Fibroblast of skin of back (primary cell): ENCODE data around the gene AANAT.
A peak's percentile ranks its signal among the peaks of the same experiment; 100 is the strongest.
"Not testable (repeated sequence)": the region's sequence is repeated elsewhere in the genome, so short reads cannot be mapped to it uniquely, and the experiment has no call there.

ENCODE experiments used
- DNase-seq: peaks from one replicate; pipeline ENCODE4 v3.0.0-alpha.2; 2013

AANAT gene

DNA sequence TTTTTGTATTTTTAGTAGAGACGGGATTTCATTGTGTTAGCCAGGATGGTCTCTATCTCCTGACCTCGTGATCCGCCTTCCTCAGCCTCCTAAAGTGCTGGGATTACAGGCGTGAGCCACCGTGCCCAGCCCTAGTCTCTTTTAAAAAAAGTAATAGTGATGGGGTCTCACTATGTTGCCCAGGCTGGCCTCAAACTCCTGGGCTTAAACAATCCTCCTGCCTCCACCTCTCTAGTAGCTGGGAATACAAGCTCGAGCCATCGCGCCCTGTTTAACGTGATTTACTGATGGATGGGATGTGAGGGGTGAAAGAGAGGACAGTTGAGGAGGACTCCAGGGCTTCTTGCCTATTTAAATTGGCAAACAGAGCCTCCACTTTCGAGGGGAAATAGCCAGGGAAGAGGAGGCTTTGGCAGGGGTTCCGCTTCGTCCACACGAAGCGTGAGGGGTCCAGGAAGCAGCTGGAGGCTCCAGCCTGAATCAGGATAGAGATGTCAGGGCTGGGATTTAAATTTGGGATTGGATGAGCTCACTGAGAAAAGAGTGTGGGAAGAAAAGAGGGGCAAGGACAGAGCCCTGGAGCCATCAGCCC lies 41.2 kb downstream of the AANAT start:
- DNase-seq, result not testable (repeated sequence)

DNA sequence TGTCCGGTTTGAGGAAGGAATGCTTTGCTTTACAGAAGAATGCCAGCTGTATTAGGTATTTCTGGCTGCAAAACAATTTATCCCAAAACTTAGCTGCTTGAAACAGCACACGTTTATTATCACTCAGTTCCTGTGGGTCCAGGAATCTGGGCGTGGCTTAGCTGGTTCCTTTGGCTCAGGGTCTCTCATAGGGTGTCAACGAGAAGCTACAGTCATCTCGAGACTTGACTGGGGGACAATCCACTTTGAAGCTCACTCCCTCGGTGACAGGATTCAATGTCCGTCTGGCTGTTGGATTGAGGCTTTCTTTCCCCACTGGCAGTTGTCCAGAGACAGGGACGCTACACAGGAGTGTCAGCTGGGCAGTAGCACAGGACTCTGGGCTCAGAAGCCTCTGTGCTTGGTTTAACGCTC lies 43.4 kb downstream of the AANAT start:
- no peak for DNase-seq

DNA sequence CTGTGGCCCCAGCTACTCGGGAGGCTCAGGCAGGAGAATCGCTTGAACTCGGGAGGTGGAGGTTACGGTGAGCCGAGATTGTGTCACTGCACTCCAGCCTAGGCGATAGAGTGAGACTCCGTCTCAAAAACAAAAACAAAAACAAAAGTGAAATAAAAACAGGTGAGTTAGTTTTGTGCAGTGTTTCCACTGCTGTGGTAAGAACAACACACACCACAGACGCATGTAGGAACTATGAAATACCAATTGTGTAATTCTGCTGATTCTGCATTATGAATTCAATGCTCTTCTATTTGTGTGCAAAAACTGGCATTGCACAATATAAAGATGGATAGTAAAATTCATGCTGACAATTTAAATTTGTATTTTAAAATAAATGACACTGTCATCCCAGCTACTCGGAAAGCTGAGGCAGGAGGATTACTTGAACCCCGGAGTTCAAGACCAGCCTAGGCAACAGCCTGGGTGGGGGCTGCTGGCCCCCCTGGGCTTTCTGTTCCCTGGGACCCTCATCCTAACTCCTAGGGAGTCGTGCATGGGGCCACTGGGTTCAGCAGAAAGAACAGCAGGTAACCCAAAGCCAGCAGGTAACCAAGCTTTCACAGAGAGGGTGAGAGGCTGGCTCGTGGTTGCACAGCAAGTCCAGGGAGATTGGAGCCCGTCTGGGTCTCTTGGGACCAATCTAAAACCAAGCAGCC lies 44.4 kb downstream of the AANAT start:
- DNase-seq, result no peak

DNA sequence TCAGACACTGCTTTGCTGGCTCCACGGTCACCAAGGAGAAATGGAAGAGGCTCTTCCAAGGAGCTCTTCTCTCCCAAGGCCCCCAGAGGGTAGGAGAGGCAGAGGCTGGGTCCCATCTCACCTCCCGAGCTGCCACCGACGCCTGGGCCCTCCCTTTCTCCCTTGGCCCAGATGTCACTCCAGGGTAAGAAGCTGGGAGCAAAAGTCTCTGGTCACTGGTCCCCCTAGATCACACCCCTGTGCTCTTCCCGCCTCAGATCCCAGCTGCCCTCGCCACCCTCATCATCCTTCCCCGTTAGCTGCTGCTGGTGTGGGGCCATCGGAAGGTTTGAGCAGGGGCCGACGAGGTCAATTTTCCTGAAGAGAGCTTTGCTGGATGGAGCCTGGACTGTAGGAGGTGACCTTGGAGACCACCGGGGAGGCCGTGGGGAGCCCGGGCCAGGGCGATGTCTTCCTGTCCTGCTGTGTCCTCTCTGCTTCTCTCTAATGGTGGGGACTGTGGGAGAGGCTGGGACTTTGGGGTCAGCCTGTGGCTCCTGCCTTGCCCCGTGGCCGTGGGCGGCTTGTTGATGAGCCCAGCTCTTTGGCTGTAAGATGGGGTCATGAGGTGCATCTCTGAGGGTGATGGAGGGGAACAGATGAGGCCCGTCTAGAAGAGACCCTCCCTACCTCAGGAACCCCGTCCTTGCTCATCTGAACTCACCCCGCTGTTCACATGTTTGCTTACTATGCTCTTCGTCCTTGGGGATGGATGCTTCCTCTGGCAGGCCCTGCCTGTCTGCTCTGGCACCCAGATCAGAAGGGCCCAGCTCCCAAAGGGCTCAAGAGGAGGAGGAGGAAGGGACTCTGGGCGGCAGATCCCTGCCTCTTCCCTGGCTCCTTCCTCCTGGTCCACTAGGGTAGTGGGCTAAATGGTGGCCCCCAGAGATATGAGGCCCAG lies 45.2 kb downstream of the AANAT start:
- DNase-seq, result no peak

DNA sequence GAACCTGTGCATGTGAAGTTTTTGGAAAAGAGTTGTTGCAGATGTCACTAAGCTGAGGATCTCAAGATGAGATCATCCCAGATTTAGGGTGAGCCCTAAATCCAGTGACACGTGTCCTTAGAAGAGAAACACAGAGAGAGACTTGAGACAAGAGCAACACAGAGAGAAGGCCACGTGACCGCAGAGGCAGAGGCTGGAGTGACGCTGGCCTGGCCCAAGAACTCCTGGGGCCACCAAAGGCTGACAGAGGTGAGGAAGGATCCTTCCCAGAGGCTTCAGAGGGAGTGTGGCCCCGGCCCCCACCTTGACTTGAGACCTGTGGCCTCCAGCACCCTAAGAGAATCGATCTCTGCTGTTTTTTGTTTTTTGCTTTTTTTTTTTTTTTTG lies 45.9 kb downstream of the AANAT start:
- DNase-seq, result no peak

DNA sequence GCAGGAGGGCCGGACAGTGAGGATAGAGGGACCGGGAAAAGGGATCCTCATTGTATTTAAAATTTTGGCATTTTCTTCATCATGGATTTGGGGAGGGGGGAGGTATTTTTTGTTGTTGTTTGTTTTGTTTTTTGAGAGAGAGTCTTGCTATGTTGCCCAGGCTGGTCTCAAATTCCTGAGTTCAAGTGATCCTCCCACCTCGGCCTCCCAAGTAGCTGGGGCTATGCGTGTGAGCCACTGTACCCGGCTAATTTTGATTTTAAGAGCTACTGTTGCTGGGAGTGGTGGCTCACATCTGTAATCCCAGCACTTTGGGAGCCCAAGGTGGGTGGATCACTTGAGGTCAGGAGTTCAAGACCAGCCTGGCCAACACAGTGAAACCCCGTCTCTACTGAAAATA lies 47.0 kb downstream of the AANAT start:
- not testable (repeated sequence) for DNase-seq

DNA sequence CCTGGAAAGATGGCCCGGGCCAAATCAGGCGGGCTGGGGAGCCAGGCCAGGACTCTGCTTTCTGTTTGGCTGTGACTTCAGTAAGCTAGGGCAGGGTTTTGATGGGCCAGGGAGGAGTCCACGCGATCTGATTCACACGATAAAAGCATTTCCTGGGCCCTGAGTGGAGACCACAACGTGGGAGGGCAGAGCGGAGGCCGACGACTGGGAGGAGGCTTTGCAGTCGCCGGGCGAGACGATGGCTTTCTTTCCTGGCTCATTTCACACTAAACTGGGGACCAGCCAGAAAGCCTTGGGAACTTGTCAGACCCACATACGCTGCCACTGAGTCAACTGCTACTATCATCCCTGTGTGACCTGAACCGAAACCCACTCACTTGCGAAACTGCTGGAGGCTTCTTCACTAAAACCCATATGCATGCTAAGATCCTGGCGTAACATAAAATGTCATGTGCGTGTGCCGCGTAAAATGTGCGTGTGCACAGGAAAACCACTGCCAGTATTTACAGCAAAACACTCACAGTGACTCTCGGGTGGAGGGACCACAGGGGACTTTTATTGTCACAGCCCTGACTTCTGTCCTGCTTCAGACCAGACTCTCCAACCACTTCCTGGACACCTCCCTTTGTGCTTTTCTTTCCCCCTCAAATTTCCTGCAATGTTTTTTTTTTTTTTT lies 48.0 kb downstream of the AANAT start:
- DNase-seq, result peak; percentile 68

DNA sequence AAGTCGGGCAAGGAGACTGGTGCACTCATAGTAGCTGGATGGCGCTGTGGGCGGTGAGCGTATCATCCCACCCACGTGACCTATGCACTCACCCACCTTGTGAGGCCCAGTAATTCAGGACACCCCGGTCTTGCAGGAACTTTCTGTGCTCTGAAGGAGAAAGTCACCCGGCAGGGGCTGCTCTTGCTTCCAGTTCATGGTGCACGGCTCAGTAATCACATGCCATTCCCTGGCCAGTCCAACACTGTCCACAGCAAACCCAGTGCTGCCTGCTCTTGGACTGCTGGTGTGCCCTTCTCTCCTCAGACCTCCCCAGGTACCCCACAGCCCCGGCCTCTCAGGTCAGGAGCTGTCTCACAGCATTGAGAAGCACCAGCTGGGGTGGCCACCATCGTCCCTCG lies 50.2 kb downstream of the AANAT start:
- DNase-seq, result no peak

DNA sequence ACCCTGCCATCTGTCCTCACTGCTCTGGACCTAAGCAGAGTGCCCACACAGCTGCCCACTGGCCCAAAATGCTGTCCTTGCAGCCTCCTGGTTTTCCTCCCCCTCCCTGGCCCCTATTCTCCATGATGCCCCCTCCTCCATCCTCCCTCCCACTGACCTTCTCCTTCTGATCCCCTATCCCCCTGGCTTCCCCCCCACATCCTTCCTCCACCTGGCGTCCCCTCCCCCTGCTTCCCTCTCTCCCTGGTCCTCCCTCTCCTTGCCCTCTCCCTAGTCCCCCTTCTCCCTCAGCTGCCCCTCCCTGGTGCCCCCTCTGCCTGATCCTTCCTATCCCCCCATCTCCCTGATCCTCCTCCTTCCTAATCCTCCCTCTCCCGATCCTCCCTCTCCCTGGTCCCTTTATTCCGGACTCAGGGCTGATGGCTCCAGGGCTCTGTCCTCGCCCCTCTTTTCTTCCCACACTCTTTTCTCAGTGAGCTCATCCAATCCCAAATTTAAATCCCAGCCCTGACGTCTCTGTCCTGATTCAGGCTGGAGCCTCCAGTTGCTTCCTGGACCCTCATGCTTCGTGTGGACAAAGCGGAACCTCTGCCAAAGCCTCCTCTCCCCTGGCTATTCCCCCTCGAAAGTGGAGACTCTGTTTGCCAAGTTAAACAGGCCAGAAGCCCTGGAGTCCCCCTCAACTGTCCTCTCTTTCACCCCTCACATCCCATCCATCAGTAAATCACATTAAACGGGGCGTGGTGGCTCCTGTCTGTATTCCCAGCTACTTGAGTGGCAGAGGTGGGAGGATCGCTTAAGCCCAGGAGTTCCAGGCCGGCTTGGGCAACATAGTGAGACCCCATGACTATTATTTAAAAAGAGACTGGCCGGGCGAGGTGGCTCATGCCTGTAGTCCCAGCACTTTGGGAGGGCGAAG lies 51.9 kb downstream of the AANAT start:
- DNase-seq, result no peak
